Spleen (tissue), 7 donors: ENCODE measurements around the gene CABLES1.

ENCODE experiments used
- POLR2A ChIP-seq, 3 donors: fragments of 450-650 bp; IDR thresholded peaks; one replicate each; pipeline ENCODE4 v1.5.1; 2017; ENCODE audit warnings: antibody characterized with exemption in 3 of 3, mild to moderate bottlenecking in 1 of 3
- POLR2AphosphoS5 ChIP-seq, 3 donors: sonication (generic); formaldehyde crosslinking; IDR thresholded peaks; one replicate each; pipeline ENCODE4 v1.5.1; 2017; ENCODE audit warnings: antibody characterized with exemption in 3 of 3
- TF ChIP-seq, protein P1 (sequence below), 11 experiments: fragments of 200-600 bp in 7 of 11; fragments of 450-650 bp in 4 of 11; sonication (generic) in 4 of 11; IDR thresholded peaks in 8 of 11; conservative IDR thresholded peaks in 3 of 11; 1 replicate in 7 of 11; 2 replicates in 4 of 11; pipeline versions ENCODE4 v1.4.0 to v1.8.0; 2016 to 2021; ENCODE audit warnings: antibody characterized with exemption in 11 of 11, inconsistent platforms in 4 of 11, mild to moderate bottlenecking in 1 of 11
- donor health status: DM: no; HTN: no; CAD: no; lungs with moderate emphysema.
- donor health status: DM: no; HTN: no; CAD: no.
- donor health status: DM: no; HTN: no; CAD: no.

DNA sequence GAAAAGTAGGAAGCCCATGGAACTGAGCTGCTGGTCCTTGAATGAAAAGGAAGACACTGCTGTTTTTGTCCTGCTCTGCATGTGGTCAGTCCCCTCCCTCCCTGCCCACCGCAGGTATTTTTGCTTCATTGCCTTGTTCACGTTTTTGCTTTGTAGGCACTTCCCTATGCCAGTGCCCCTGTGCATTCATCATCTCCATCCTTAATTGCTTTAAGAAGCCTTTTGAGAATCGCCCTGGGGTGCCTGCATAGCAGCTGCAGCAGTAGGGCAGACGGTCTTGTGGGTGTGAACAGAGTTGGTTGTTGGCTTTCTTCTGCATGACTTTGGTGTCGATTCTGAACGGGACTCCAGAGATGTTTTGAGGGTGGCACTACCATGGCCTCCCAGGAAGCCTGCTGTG is 97.0 kb downstream of the CABLES1 start:
- TF ChIP-seq POLR2AphosphoS5 (IDR thresholded peaks at IDR 0.05) (no peak), POLR2A (IDR thresholded peaks at IDR 0.05) (no peak)
- TF ChIP-seq, protein P1, sequence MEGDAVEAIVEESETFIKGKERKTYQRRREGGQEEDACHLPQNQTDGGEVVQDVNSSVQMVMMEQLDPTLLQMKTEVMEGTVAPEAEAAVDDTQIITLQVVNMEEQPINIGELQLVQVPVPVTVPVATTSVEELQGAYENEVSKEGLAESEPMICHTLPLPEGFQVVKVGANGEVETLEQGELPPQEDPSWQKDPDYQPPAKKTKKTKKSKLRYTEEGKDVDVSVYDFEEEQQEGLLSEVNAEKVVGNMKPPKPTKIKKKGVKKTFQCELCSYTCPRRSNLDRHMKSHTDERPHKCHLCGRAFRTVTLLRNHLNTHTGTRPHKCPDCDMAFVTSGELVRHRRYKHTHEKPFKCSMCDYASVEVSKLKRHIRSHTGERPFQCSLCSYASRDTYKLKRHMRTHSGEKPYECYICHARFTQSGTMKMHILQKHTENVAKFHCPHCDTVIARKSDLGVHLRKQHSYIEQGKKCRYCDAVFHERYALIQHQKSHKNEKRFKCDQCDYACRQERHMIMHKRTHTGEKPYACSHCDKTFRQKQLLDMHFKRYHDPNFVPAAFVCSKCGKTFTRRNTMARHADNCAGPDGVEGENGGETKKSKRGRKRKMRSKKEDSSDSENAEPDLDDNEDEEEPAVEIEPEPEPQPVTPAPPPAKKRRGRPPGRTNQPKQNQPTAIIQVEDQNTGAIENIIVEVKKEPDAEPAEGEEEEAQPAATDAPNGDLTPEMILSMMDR (IDR thresholded peaks at IDR 0.05 in 8 of 11, conservative IDR thresholded peaks at IDR 0.05 in 3 of 11), result no peak
